CD4-positive, alpha-beta memory T cell (primary cell): ENCODE measurements around the gene HS3ST4. TPM values are rescaled to one million over a fixed set of nuclear protein-coding genes. Genes with fewer than 3 reads are reported as not detected.

Experiments used
- CTCF ChIA-PET: fragments of 350-600 bp; sonication (Branson Sonifier 250); formaldehyde crosslinking; loops from one replicate; lab custom pipeline; 2021; ENCODE audit warnings: inconsistent platforms; ENCODE audit not compliant: partially characterized antibody; lab: Charles Lee
- POLR2A ChIA-PET: fragments of 350-600 bp; sonication (Branson Sonifier 250); formaldehyde crosslinking; loops from one replicate; lab custom pipeline; 2021; ENCODE audit not compliant: partially characterized antibody; lab: Charles Lee
- DNase-seq, 5 donors: peaks; one replicate each; pipeline versions ENCODE4 v3.0.0 to v3.0.0-alpha.2; 2020 to 2022; ENCODE audit warnings: mixed read lengths in 1 of 5
- H3K27ac ChIP-seq: one replicate; pipeline ENCODE4 v1.7.0; 2013; ENCODE audit warnings: low read depth, low read length
- H3K27me3 ChIP-seq: 2 replicates; pipeline ENCODE4 v1.7.0; 2013; ENCODE audit warnings: mild to moderate bottlenecking, low read length, moderate library complexity; ENCODE audit not compliant: insufficient read depth
- H3K36me3 ChIP-seq: 2 replicates; pipeline ENCODE4 v1.7.0; 2013; ENCODE audit warnings: mild to moderate bottlenecking, low read length, moderate library complexity; ENCODE audit not compliant: insufficient read depth
- H3K4me1 ChIP-seq: 2 replicates; pipeline ENCODE4 v1.7.0; 2013; ENCODE audit warnings: mild to moderate bottlenecking, low read length, moderate library complexity; ENCODE audit not compliant: insufficient read depth
- H3K4me3 ChIP-seq, 2 donors: one replicate each; pipeline ENCODE4 v1.7.0; 2013; ENCODE audit warnings: low read length in 2 of 2, mild to moderate bottlenecking in 1 of 2
- H3K9me3 ChIP-seq, 2 donors: one replicate each; pipeline ENCODE4 v1.7.0; 2013; ENCODE audit warnings: low read length in 2 of 2, control low read depth in 1 of 2; ENCODE audit not compliant: control insufficient read depth in 1 of 2
- H3K27ac Mint-ChIP-seq, 7 donors: one replicate each; pipeline ENCODE4 v1.8.0; 2020 to 2021; ENCODE audit warnings: mixed read lengths in 7 of 7, mild to moderate bottlenecking in 6 of 7, inconsistent platforms in 3 of 7, moderate library complexity in 3 of 7
- H3K27me3 Mint-ChIP-seq, 2 donors: one replicate each; pipeline ENCODE4 v1.8.0; 2020 to 2021; ENCODE audit warnings: mixed read lengths in 2 of 2
- H3K36me3 Mint-ChIP-seq, 2 donors: one replicate each; pipeline ENCODE4 v1.8.0; 2020 to 2021; ENCODE audit warnings: mixed read lengths in 2 of 2, inconsistent platforms in 1 of 2, mild to moderate bottlenecking in 1 of 2
- H3K4me1 Mint-ChIP-seq, 4 donors: one replicate each; pipeline ENCODE4 v1.8.0; 2020 to 2021; ENCODE audit warnings: mixed read lengths in 4 of 4, mild to moderate bottlenecking in 1 of 4
- H3K4me3 Mint-ChIP-seq, 8 donors: one replicate each; pipeline ENCODE4 v1.8.0; 2020 to 2021; ENCODE audit warnings: mixed read lengths in 8 of 8, mild to moderate bottlenecking in 7 of 8, moderate library complexity in 6 of 8, inconsistent platforms in 3 of 8
- H3K9me3 Mint-ChIP-seq, 8 donors: one replicate each; pipeline ENCODE4 v1.8.0; 2020 to 2021; ENCODE audit warnings: mixed read lengths in 8 of 8, mild to moderate bottlenecking in 5 of 8, inconsistent platforms in 3 of 8, moderate library complexity in 1 of 8
- intact Hi-C: fragments of 100-400 bp; cut with micrococcal nuclease; formaldehyde crosslinking; loops from one replicate; pipeline ENCODE4 v1.15.1; 2023
- microRNA-seq: library from miRNA; unstranded; fragments of <30 nt; microRNA quantifications from one replicate; pipeline ENCODE4 v1.2.0, GENCODE V29; 2021; ENCODE audit warnings: borderline replicate concordance, borderline number of aligned reads, borderline microRNAs expressed, mixed read lengths
- polyA plus RNA-seq, 2 donors: library from polyadenylated mRNA; unstranded; fragments of 300-500 nt; fragmentation: Illumina TruSeq; gene quantifications; one replicate each; pipeline ENCODE4 v1.2.3, GENCODE V29; 2021
- total RNA-seq, 2 experiments: library from RNA; stranded (reverse); gene quantifications; one replicate each; pipeline ENCODE4 v1.2.3, GENCODE V29; 2021

HS3ST4 gene
- total and polyA plus RNA-seq, 4 experiments from 2014 or later: not detected

GRCh38 chr16:26178298-26178697 lies 486.5 kb downstream of the HS3ST4 start:
- no peaks in the 10 kb centered on the region for H3K27me3 ChIP-seq
- Mint-ChIP-seq H3K4me3 (no peak overlapping the region), H3K4me1 (no peaks in the 10 kb centered on the region), H3K9me3 (peaks cover 0 to 3% (median 0%) of the 10 kb centered on the region in 8 donors), H3K27me3 (peaks cover 0 to 3% of the 10 kb centered on the region in 2 donors), H3K27ac (no peak overlapping the region), H3K36me3 (no peaks in the 10 kb centered on the region)
- intact Hi-C loops: no loop called here
- ChIA-PET POLR2A (no interaction called here), CTCF (no interaction called here)
- no peaks in the 10 kb centered on the region for H3K9me3 ChIP-seq
- H3K27ac ChIP-seq: no peak overlapping the region
- H3K36me3 ChIP-seq: no peaks in the 10 kb centered on the region
- no peak for DNase-seq
- no peak overlapping the region for H3K4me3 ChIP-seq
- no peaks in the 10 kb centered on the region for H3K4me1 ChIP-seq

GRCh38 chr16:26186091-26186615 lies 494.4 kb downstream of the HS3ST4 start:
- POLR2A ChIA-PET: no interaction called here
- no peaks in the 10 kb centered on the region for H3K27me3 ChIP-seq
- Mint-ChIP-seq H3K9me3 (peaks cover 0 to 3% (median 0%) of the 10 kb centered on the region in 8 donors), H3K4me3 (no peak overlapping the region), H3K4me1 (no peaks in the 10 kb centered on the region), H3K27me3 (peaks cover 7 to 12% of the 10 kb centered on the region in 2 donors), H3K36me3 (no peaks in the 10 kb centered on the region), H3K27ac (no peak overlapping the region)
- H3K4me1 ChIP-seq: no peaks in the 10 kb centered on the region
- H3K27ac ChIP-seq: no peak overlapping the region
- no peaks in the 10 kb centered on the region for H3K9me3 ChIP-seq
- CTCF ChIA-PET: no interaction called here
- intact Hi-C loops: no loop called here
- no peak overlapping the region for H3K4me3 ChIP-seq
- DNase-seq: no peak
- no peaks in the 10 kb centered on the region for H3K36me3 ChIP-seq

Small RNA genes lying within 50 kb of the gene (microRNA-seq; reads per million reads assigned to microRNA genes)
- gene MIR548W: not detected
